Pancreas (tissue), 10 donors: ENCODE measurements around the gene EBF4. TPM values are rescaled to one million over a fixed set of nuclear protein-coding genes. Genes with fewer than 3 reads are reported as not detected.

ENCODE experiments used
- ATAC-seq, 4 donors: fragments of 200-7000 bp; cut with Tn5 transposase; one replicate each; pipeline versions ENCODE4 v1.8.0 to v1.9.1; 2020; ENCODE audit warnings: mild to moderate bottlenecking in 4 of 4, moderate library complexity in 4 of 4
- DNase-seq, 6 donors: peaks; one replicate each; pipeline ENCODE4 v3.0.0-alpha.2; 2020
- FAIRE-seq: peaks from 2 replicates; lab custom pipeline; 2012; peaks lifted over from hg19 to GRCh38; lab: Jason Lieb, UNC
- H3K27ac ChIP-seq, 4 donors: fragments of 200-600 bp; sonication (generic); 1 replicate in 3 of 4; 2 replicates in 1 of 4; pipeline versions ENCODE4 v1.5.0 to v1.8.0; 2020
- H3K27me3 ChIP-seq, 4 donors: fragments of 200-600 bp; one replicate each; pipeline ENCODE4 v1.8.0; 2021
- H3K36me3 ChIP-seq, 3 donors: fragments of 200-600 bp; sonication (generic) in 1 of 3; one replicate each; pipeline versions ENCODE4 v1.5.0 to v1.8.0; 2020 to 2021
- H3K4me1 ChIP-seq, 3 donors: fragments of 200-600 bp; one replicate each; pipeline ENCODE4 v1.8.0; 2021
- H3K4me3 ChIP-seq, 4 donors: fragments of 200-600 bp; sonication (generic) in 2 of 4; one replicate each; pipeline versions ENCODE4 v1.5.0 to v1.8.0; 2020 to 2021
- H3K9me3 ChIP-seq, 4 donors: fragments of 200-600 bp; one replicate each; pipeline ENCODE4 v1.8.0; 2021
- CTCF ChIP-seq, 4 donors: fragments of 200-600 bp; sonication (generic) in 3 of 4; IDR thresholded peaks; one replicate each; pipeline versions ENCODE4 v1.5.0 to v1.8.0; 2021; ENCODE audit warnings: antibody characterized with exemption in 4 of 4
- WGBS, 2 donors: extraction: QIAGEN DNeasy Blood & Tissue Kit; methylation state at CpG; one replicate each; pipeline ENCODE4 v1.1.7; 2013; 5-methylcytosine and 5-hydroxymethylcytosine counted together
- intact Hi-C, 3 donors: fragments of 100-400 bp; cut with DNase I; formaldehyde crosslinking; loops; one replicate each; pipeline versions ENCODE4 v1.11.1 to v1.14.2; 2022
- polyA plus RNA-seq, 2 donors: library from polyadenylated mRNA; stranded (reverse); fragments of 200-250 nt; gene quantifications; one replicate each; pipeline ENCODE4 v1.2.3, GENCODE V29; 2013
- total RNA-seq, 6 donors: library from RNA; stranded (reverse); fragmentation: NEBNext Ultra II Directional in 4 of 6; extraction: Animal tissue kit (Norgen Biotek cat#: 25700) in 4 of 6; gene quantifications; one replicate each; pipeline versions ENCODE4 v1.2.1 to v1.2.4, GENCODE V29; 2021 to 2023
- donor health status: healthy with polysubstance abuse.
- donor health status: DM: no; HTN: no; CAD: no; lungs with moderate emphysema.
- donor health status: DM: no; HTN: no; CAD: no.
- donor health status: control.
- donor health status: control.
- donor health status: Bipolar disorder and iron deficiency.
- donor health status: DM: yes; HTN: yes; CAD: no.
- donor health status: DM: no; HTN: no; CAD: no.
- donor health status: DM: no; HTN: no; CAD: no.
- donor health status: DM: yes; HTN: yes; CAD: no.

EBF4 gene
- total and polyA plus RNA-seq, 8 donors, result 6.8 to 25.3 (median 9.6) TPM

GRCh38 chr20:2783908-2784566 is 91.5 kb downstream of the EBF4 start:
- no peak for TF ChIP-seq CTCF (IDR thresholded peaks at IDR 0.05)
- Histone ChIP-seq H3K36me3 (no peaks in the 10 kb centered on the region), H3K4me1 (no peaks in the 10 kb centered on the region), H3K27me3 (no peaks in the 10 kb centered on the region), H3K9me3 (no peaks in the 10 kb centered on the region), H3K4me3 (no peak overlapping the region), H3K27ac (no peak overlapping the region)
- 63 to 74% methylated on average over 6 of the region's 6 CpGs for WGBS, 2 donors
- intact Hi-C loops, result no loop called here
- FAIRE-seq (no peak), DNase-seq (no peak), ATAC-seq (no peak)

- H3K4me1 ChIP-seq, result no peaks in the 10 kb centered on the region
- intact Hi-C loops, result no loop called here
- H3K27me3 ChIP-seq, result no peaks in the 10 kb centered on the region
- no peak for TF ChIP-seq CTCF (IDR thresholded peaks at IDR 0.05)
- H3K36me3 ChIP-seq, result no peaks in the 10 kb centered on the region
- H3K27ac ChIP-seq, result no peak overlapping the region
- no peak for DNase-seq
- FAIRE-seq, result no peak
- no peaks in the 10 kb centered on the region for H3K9me3 ChIP-seq
- ATAC-seq, result no peak
- 67 to 81% methylated on average over 6 of the region's 6 CpGs for WGBS, 2 donors
- H3K4me3 ChIP-seq, result no peak overlapping the region
Observed at GRCh38 chr20:2793471-2793870, 100.9 kb downstream of the EBF4 start.

GRCh38 chr20:2794202-2794748 is 101.7 kb downstream of the EBF4 start:
- no peaks in the 10 kb centered on the region for H3K27me3 ChIP-seq
- H3K4me3 ChIP-seq, result no peak overlapping the region
- FAIRE-seq (no peak), ATAC-seq (no peak), DNase-seq (no peak)
- no peaks in the 10 kb centered on the region for H3K4me1 ChIP-seq
- intact Hi-C loops, result no loop called here
- TF ChIP-seq CTCF (IDR thresholded peaks at IDR 0.05), result no peak
- H3K27ac ChIP-seq, result no peak overlapping the region
- H3K9me3 ChIP-seq, result no peaks in the 10 kb centered on the region
- 65 to 67% methylated on average over 23 of the region's 23 CpGs for WGBS, 2 donors
- no peaks in the 10 kb centered on the region for H3K36me3 ChIP-seq

GRCh38 chr20:2794866-2795447 is 102.4 kb downstream of the EBF4 start:
- no peaks in the 10 kb centered on the region for H3K9me3 ChIP-seq

More at GRCh38 chr20:2794866-2795447, 102.4 kb downstream of the EBF4 start:
- intact Hi-C loops, result no loop called here
- H3K4me3 ChIP-seq, result no peak overlapping the region
- TF ChIP-seq CTCF (IDR thresholded peaks at IDR 0.05), result no peak
- no peak for ATAC-seq
- no peak overlapping the region for H3K27ac ChIP-seq
- DNase-seq, result no peak
- no peak for FAIRE-seq
- peaks cover 0 to under 1% (median 0%) of the 10 kb centered on the region in 4 donors for H3K27me3 ChIP-seq
- 64 to 66% methylated on average over 11 of the region's 11 CpGs for WGBS, 2 donors
- no peaks in the 10 kb centered on the region for H3K36me3 ChIP-seq
- no peaks in the 10 kb centered on the region for H3K4me1 ChIP-seq
